GM21367 (cell line): ENCODE results near the gene RASGRP3.

ENCODE experiments used
- ATAC-seq: cut with Tn5 transposase; IDR thresholded peaks from one replicate; pipeline ENCODE4 v1.9.1; 2021; ENCODE audit not compliant: unreplicated experiment

Gene RASGRP3

GRCh38 chr2:33521791-33522281 is 45.4 kb downstream of the RASGRP3 start:
- no peak for ATAC-seq

GRCh38 chr2:33522576-33522975 is 46.1 kb downstream of the RASGRP3 start:
- ATAC-seq = no peak

- ATAC-seq = no peak
These were observed 49.2 kb downstream of the RASGRP3 start for GRCh38 chr2:33525666-33526065.

- ATAC-seq = no peak
These were observed 49.7 kb downstream of the RASGRP3 start for GRCh38 chr2:33526132-33526531.

- ATAC-seq = no peak
These were observed 50.5 kb downstream of the RASGRP3 start for GRCh38 chr2:33526921-33527320.

GRCh38 chr2:33528441-33528950 is 52.0 kb downstream of the RASGRP3 start:
- ATAC-seq = no peak

- ATAC-seq = no peak
These were observed 53.5 kb downstream of the RASGRP3 start for GRCh38 chr2:33529771-33530481.

DNA sequence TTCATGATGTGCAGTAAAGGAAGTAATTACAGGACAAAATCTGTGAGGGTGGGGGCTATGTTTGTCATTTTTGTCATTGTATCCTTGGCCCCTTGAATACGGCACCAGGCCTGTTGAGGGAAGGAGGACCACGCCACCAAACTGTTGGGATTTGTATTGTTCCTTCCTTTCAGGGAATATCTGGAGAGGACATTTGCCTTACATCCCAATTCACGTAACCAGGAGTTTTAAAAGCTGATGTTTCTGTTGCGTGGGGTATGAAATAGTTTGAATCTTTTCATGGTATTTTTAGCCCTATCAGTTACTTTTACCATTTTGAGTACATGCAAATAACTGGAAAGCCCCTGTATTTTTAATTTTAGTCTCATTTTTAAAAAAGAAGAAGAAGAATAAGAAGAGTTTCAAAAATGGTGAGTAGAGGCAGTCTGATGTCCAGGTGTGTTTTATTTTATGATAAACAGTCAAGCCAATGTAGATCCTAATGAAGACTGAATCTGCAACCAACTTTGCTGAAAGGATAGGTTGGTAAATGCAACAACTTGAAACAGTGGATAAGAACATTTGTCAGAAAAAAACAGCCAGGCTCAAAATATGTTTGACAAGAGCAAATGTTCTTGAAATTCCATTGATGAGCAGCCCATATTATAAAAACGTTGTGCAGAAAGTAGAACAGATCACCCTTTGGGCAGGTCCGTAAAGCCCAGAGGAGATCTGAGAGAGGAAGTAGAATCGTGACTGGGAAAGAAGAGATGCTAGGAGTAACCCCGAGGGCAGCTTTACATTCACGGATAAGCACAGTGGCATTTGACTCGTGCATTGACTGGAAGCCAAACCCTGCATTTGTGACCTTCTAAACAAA is 54.5 kb downstream of the RASGRP3 start:
- no peak for ATAC-seq

DNA sequence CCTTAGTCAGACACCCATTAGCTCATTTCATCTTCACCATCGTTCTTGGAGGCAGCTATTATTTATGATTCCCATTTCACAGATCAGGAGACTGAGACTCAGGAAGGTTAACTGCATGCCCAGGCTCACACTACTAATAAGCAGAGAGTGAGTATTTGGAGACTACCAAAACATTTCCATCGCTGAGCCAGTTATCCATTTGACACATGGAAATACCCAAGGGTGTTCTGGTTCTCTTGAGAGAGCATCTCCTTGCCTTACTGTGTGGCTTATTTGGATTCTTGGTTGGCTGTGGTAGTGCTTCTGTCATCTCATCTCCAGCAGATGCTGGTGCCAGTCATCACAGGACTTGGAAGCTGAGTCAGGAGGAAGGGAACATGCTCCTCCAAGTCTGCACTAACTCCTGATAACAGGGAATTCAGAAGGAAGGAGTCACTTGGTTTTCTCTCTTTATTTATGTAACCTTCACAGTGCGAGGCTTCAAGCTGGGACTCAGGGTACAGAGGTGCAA is 55.2 kb downstream of the RASGRP3 start:
- no peak for ATAC-seq

- ATAC-seq = no peak
These were observed 55.7 kb downstream of the RASGRP3 start for GRCh38 chr2:33532146-33532545.

DNA sequence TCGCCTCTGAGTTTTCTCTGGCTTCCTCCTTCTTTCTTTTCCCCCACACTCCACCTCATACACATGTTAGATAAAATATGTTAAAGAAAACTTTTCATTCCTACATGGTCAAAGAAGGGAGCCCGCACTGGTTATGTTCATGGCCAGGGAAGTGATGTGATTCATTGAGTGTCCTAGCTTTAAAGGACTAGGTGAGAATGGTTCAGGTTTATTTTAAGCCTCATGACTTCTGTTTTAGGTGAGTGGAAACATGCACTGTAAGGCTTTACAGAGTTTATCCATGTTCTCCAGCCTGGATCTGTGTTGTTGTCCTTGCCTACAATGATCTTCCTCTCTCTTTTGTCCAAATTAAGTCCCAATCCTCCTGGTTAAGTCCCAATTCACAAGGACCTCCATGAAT is 56.5 kb downstream of the RASGRP3 start:
- ATAC-seq = no peak

GRCh38 chr2:33535421-33535820 is 59.0 kb downstream of the RASGRP3 start:
- ATAC-seq = no peak

GRCh38 chr2:33541243-33541642 is 64.8 kb downstream of the RASGRP3 start:
- no peak for ATAC-seq

DNA sequence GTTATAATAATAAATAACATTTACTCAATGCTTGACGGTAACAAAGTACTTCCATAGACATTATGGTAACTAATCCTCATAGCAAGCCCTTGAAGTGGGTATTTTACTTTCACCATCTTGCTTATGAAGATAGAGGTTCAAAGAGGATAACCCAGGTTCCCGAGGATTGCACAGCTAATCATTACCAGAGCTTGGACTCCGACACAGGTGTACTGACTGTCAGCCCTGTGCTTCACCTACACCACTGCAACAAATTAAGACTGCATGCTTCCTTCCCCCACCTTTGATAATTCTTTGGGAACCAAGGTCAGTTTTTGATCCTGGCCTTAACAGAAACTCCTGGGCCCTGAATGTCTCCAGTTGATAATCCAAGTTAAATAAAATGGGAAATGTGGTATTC is 73.8 kb downstream of the RASGRP3 start:
- ATAC-seq = no peak

DNA sequence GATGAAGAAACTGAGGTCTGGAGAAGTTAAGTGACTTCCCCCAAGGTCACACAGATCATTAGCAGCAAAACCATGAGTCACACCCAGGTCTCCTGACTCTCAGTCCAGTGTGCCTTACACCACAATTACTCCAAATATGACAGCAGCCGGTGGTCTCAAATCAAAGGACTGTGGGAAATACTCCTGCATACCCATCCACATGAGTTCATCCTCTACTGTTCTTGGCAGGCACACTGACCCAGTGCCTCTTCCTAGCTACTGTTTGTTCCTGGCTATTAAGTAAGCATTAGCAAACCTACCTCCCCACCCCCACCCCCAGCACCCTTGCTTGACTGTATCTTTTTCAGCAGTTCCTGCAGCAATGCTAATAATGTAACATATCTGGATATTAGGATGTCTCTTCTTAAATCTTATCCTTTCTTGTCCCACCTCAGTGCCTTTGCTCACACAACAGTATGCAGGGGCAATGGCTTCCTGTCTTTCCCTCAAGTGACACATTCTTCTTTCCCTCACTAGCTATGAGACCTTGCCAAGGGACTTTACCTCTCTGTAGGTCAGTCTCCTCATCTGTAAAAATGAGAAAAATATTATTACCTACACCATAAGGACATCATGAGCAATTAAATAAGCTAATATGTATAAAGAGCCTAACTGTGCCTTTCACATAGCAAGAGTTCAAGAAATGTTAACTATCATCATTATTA is 76.5 kb downstream of the RASGRP3 start:
- no peak for ATAC-seq

DNA sequence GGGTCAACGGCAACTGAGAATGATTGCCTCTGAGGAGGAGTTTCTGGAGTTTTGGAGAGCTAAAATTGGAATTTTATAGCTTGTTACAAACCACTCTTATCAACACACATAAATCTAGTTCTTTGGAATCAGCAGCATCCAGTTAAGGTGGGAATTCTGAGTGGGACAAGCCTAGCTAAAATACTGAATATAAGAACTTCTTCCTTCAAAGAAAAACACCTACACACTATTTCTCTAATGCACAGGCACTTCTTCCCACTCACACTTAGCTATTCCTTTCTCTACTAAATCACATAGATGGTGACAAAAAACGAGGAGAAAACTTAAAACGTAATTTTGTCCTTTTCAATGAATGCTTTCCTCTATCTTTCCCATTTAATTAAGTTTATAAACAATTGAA is 79.2 kb downstream of the RASGRP3 start:
- no peak for ATAC-seq

DNA sequence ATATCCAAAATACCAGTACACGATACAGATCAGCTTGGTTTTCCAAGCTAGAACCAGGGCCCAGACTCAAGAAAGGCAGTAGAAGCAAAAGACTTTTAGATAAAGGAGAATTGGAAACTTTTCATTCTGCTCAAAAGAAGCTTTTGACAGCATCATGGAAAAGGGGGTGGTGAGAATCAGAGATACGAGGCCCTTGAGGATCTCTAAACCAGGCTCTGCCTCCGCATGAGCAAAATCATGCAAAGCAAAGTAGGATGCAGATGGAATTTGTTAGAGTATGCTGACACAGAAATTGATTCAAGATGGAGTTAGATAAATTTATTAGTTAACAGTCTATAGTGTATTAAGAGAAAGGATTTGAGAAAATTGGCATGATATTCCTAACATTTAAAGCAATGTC is 82.9 kb downstream of the RASGRP3 start:
- no peak for ATAC-seq

DNA sequence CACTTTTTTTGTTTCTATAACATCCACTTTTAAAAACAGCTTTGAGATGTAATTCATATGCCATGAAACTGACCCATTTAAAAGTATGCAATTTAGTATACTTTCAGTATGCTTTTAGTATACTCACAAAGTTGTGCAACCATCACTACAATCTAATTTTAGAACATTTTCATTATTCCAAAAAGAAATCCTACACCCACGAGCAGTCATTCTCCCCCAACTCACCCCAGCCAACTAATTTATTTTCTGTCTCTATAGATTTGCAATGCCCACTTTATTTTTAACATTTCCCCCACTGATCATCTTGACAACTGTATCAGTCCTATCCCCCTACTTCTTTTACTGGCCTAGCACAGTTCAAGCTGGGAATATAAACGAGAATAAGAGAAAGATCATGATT is 83.6 kb downstream of the RASGRP3 start:
- ATAC-seq = no peak

DNA sequence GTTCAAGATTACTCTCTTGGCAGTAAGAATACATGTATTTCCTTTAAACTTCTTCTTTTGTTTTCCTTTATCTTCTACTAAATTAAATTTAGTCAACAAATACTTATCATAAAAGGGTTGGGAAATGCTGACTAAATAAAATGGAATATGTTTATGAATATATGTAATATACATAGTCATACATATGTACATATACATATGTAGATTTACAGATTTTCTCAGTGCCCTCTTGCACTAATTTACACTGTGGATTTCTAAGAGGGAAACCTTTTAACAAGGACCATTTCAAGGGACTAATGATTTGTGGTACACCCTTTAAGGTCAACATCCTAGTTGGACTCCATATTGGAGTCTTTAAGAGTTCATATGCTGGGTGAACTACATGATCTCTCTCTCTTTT is 85.4 kb downstream of the RASGRP3 start:
- ATAC-seq = no peak

DNA sequence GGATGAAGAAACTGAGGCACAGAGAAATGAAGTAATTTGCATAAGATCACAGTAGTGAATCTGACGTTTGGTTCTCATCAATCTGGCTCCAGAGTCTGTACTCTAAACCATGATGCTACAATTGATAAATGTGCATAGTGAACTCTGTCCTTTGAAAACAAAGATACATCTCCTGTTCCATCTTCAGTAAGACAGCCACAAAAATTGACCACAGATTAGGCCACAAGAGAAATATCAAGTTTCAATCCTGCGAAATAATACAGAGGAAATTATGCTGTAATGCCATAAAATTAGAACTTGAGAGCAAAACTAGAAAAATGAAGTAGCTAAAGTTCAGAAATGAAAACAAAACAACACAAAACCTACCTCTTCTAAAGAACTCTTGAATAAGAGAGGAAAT is 94.2 kb downstream of the RASGRP3 start:
- no peak for ATAC-seq

- ATAC-seq = no peak
These were observed 97.2 kb downstream of the RASGRP3 start for GRCh38 chr2:33573657-33574056.
